ENCODE measurements around the gene GPRIN1. TPM values are rescaled to one million over a fixed set of nuclear protein-coding genes. Genes with fewer than 3 reads are reported as not detected.
A peak's percentile ranks its signal among the peaks of the same experiment; 100 is the strongest.

The GPRIN1 gene
- polyA plus RNA-seq, 1 of the 3 experiments (the other 2 are of a cell fraction), result 6.6 TPM

GRCh38 chr5:176651472-176651980 lies 41.6 kb upstream of the GPRIN1 start:
- DNase-seq, result no peak
- H3K4me2 ChIP-seq, result no peak overlapping the region
- H3K36me3 ChIP-seq (replicated peaks in 1 of 2; ENCODE audit: control insufficient read depth in 1 of 2, insufficient read depth in 2 of 2, low read length in 1 of 2), result peaks cover 0 to 18% of the 10 kb centered on the region in 2 experiments
- H2AFZ ChIP-seq (ENCODE audit: low read depth), result no peak overlapping the region
- H3K9me2 ChIP-seq, result no peaks in the 10 kb centered on the region
- no peaks in the 10 kb centered on the region for H3F3A ChIP-seq (replicated peaks; ENCODE audit: insufficient read depth)
- H4K20me1 ChIP-seq (ENCODE audit: insufficient read depth), result peaks cover 26% of the 10 kb centered on the region; the same call in 1 of the 2 replicates
- H3K9me3 ChIP-seq, result no peaks in the 10 kb centered on the region
- 93% methylated on average over 10 of the region's 17 CpGs for WGBS (ENCODE audit: low lambda C conversion rate)
- H3K27ac ChIP-seq (ENCODE audit: low read depth in 2 of 2, low read length in 1 of 2), result peak overlapping the region in 1 of 2 experiments; percentile 5; a peak in 1 of 4 replicates
- peaks cover 46% of the 10 kb centered on the region for H3K79me2 ChIP-seq (ENCODE audit: insufficient read depth)
- H3K4me1 ChIP-seq (ENCODE audit: control insufficient read depth in 1 of 2, insufficient read depth in 2 of 2, low read depth in 1 of 2, low read length in 1 of 2), result peaks cover 3 to 49% of the 10 kb centered on the region in 2 experiments; a peak in 2 of 4 replicates
- H3K4me3 ChIP-seq (ENCODE audit: low read depth in 2 of 2, low read length in 1 of 2), result no peak overlapping the region
- CTCF ChIA-PET, result interaction anchor here (0.5 to 4.1 kb wide), 6 partner anchors 10 to 461 kb away, joined by 3 to 33 read pairs (median 3); no protein-coding TSS in a partner anchor
- no peaks in the 10 kb centered on the region for H3K27me3 ChIP-seq (ENCODE audit: insufficient read depth)
- POLR2A ChIA-PET, result interaction anchor here (0.6 to 1.0 kb wide), 2 partner anchors 9 to 151 kb away, joined by 3 read pairs; no protein-coding TSS in a partner anchor
- H3K9ac ChIP-seq, result no peak overlapping the region
- TF ChIP-seq POLR2AphosphoS5 (IDR thresholded peaks at IDR 0.05; ENCODE audit: low read depth, low read length) (no peak), MEF2A (IDR thresholded peaks at IDR 0.05; ENCODE audit: borderline replicate concordance, low read depth) (no peak), RFX5 (IDR thresholded peaks at IDR 0.05; ENCODE audit: low read length) (no peak), REST (IDR thresholded peaks at IDR 0.05; ENCODE audit: low read depth, low read length) (no peak), IRF3 (IDR thresholded peaks at IDR 0.05; ENCODE audit: low read depth, low read length) (no peak), CTCF (IDR thresholded peaks at IDR 0.05) (no peak), YY1 (IDR thresholded peaks at IDR 0.05; ENCODE audit: low read depth) (no peak), RCOR1 (IDR thresholded peaks at IDR 0.05; ENCODE audit: low read length) (no peak), USF2 (IDR thresholded peaks at IDR 0.05; ENCODE audit: borderline replicate concordance, low read depth, low read length) (no peak), FOXM1 (IDR thresholded peaks at IDR 0.05; ENCODE audit: low read depth) (no peak), CHD2 (IDR thresholded peaks at IDR 0.05; ENCODE audit: low read length, partially characterized antibody) (no peak), RXRA (IDR thresholded peaks at IDR 0.05; ENCODE audit: borderline replicate concordance, low read depth) (no peak), USF1 (IDR thresholded peaks at IDR 0.05; ENCODE audit: borderline replicate concordance, low read depth) (no peak), TEAD4 (IDR thresholded peaks at IDR 0.05; ENCODE audit: borderline replicate concordance, insufficient read depth) (no peak), JUND (IDR thresholded peaks at IDR 0.05) (no peak), EZH2phosphoT487 (IDR thresholded peaks at IDR 0.05; ENCODE audit: borderline replicate concordance, low read depth) (no peak), SMC3 (IDR thresholded peaks at IDR 0.05; ENCODE audit: low read depth, low read length) (no peak), FOSL2 (IDR thresholded peaks at IDR 0.05; ENCODE audit: borderline replicate concordance, low read depth) (no peak), TCF12 (IDR thresholded peaks at IDR 0.05) (no peak)
